Subcutaneous adipose tissue (tissue), 4 donors: Measurements from ENCODE around the gene HEPHL1. TPM values are rescaled to one million over a fixed set of nuclear protein-coding genes. Genes with fewer than 3 reads are reported as not detected.

Experiments used
- small RNA-seq: library from RNA; depleted of rRNA; stranded (forward); fragments of <200 nt; gene quantifications from one replicate; pipeline ENCODE3, GENCODE V24; 2016
- total RNA-seq, 4 donors: library from RNA; depleted of rRNA; stranded (reverse); fragments of >200 nt; gene quantifications; one replicate each; pipeline ENCODE4 v1.1.0, GENCODE V29; 2016
- TF ChIP-seq, protein P1 (sequence below): fragments of 450-650 bp; IDR thresholded peaks from one replicate; pipeline ENCODE4 v1.5.1; 2016; ENCODE audit warnings: low read depth, mild to moderate bottlenecking, control low read depth, antibody characterized with exemption, moderate library complexity

HEPHL1 gene
- total RNA-seq, 4 donors from 2014 or later: not detected

- TF ChIP-seq, protein P1, sequence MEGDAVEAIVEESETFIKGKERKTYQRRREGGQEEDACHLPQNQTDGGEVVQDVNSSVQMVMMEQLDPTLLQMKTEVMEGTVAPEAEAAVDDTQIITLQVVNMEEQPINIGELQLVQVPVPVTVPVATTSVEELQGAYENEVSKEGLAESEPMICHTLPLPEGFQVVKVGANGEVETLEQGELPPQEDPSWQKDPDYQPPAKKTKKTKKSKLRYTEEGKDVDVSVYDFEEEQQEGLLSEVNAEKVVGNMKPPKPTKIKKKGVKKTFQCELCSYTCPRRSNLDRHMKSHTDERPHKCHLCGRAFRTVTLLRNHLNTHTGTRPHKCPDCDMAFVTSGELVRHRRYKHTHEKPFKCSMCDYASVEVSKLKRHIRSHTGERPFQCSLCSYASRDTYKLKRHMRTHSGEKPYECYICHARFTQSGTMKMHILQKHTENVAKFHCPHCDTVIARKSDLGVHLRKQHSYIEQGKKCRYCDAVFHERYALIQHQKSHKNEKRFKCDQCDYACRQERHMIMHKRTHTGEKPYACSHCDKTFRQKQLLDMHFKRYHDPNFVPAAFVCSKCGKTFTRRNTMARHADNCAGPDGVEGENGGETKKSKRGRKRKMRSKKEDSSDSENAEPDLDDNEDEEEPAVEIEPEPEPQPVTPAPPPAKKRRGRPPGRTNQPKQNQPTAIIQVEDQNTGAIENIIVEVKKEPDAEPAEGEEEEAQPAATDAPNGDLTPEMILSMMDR: no peak
These were observed 132.2 kb downstream of the HEPHL1 start for GRCh38 chr11:94153320-94153719.

DNA sequence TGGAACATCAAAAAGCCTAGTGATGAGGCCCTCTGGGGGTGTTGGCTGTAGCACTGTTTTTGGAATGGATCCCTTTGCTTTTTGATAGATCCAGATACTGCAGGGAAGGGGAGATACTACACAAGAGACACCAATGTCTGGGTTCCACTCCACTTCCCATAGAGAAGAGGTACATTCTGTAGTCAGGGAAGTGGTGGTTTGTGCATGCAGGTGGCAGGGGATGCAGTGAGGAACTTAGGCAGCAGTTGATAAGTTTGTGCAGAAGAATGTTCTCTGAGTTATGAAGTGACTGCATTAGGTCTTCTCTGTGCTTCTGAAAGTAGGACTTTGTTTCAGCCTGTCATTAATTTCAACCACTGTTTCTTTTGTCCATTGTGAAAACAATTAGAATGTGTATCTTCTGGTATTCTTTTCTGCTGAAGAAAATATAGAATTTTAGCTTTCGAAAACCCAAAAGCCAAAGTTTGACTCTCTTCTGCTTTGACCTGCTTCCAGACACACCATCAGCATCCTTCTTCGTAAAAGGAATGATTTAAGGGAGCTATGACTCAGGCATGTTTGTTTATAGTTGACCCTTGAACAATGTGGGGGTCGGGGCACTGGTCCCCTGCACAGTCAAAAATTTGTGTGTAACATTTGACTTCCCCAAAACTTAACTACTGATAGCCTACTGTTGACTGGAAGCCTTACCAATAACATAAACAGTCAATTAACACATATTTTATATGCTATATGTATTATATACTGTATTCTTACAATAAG, 133.1 kb downstream of the HEPHL1 start:
- TF ChIP-seq, protein P1: no peak

Small RNAs within 50 kb of the gene (small RNA-seq; reads per million reads assigned to genes)
- not detected for gene AP002795.1

Other genes starting within 250 kb of the HEPHL1 start
- gene MED17, start 237.1 kb upstream of the HEPHL1 start, total RNA-seq: 10 to 100 TPM; 20.4 to 28.9 (median 23.4) TPM
- not detected for gene VSTM5, start 170.7 kb upstream of the HEPHL1 start, total RNA-seq
- gene PANX1, start 107.5 kb downstream of the HEPHL1 start, total RNA-seq: 10 to 100 TPM in 3 of 4 donors, 1 to 10 TPM in 1; 8.9 to 20.3 (median 19.6) TPM